Breast epithelium (tissue), 3 donors: ENCODE data around the gene PLEKHH1.

ENCODE experiments used
- CTCF ChIP-seq, 3 donors: fragments of 450-650 bp; IDR thresholded peaks; one replicate each; pipeline ENCODE4 v1.5.1; 2016 to 2017; ENCODE audit warnings: antibody characterized with exemption in 3 of 3, mild to moderate bottlenecking in 3 of 3, moderate library complexity in 3 of 3
- POLR2A ChIP-seq: fragments of 450-650 bp; IDR thresholded peaks from one replicate; pipeline ENCODE4 v1.6.1; 2016; ENCODE audit warnings: antibody characterized with exemption, mild to moderate bottlenecking, moderate library complexity
- POLR2AphosphoS5 ChIP-seq, 3 donors: sonication (generic); formaldehyde crosslinking; IDR thresholded peaks; one replicate each; pipeline ENCODE4 v1.6.1; 2017; ENCODE audit warnings: antibody characterized with exemption in 3 of 3

GRCh38 chr14:67525389-67525788, 7.7 kb upstream of the PLEKHH1 start:
- TF ChIP-seq CTCF (IDR thresholded peaks at IDR 0.05) (no peak), POLR2AphosphoS5 (IDR thresholded peaks at IDR 0.05) (no peak), POLR2A (no peak)
